H1 (cell line): Measurements from ENCODE around the gene ABHD17B.

Experiments used
- CTCF ChIP-seq, 3 experiments: IDR thresholded peaks; 1 replicate in 2 of 3; 2 replicates in 1 of 3; pipeline versions ENCODE4 v1.5.1 to v1.6.1; 2011; ENCODE audit warnings: low read length in 3 of 3, mild to moderate bottlenecking in 3 of 3, inconsistent platforms in 2 of 3, low read depth in 1 of 3, moderate library complexity in 1 of 3; ENCODE audit not compliant: insufficient read depth in 1 of 3; ENCODE audit errors: control extremely low read depth in 1 of 3
- GABPA ChIP-seq: IDR thresholded peaks from 2 replicates; pipeline ENCODE4 v1.6.1; 2011; ENCODE audit warnings: mild to moderate bottlenecking, low read length, moderate library complexity, borderline replicate concordance; ENCODE audit not compliant: insufficient read depth

DNA sequence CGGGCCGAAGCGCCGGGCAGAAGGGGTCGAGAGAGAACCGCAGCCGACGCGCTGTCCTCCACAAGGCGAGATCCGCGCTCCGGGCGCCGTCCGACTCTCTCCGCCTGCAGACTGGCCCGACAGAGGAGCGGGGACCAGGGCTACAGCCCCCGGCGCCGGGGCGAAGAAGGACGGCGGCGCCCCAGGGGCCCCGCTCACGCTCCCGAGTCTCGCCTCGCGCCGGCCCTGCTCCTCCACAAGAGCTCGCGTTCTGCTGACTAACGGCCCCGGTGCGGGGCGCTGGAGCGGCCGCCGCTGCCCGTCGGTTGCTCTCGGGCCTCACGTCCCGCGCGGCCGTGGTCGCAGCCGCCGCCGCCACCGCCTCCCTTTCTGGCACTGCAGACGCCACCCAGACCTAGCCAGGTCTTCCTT lies 338 bp downstream of the ABHD17B start:
- TF ChIP-seq GABPA (no peak), CTCF (IDR thresholded peaks at IDR 0.05; ENCODE audit: control extremely low read depth in 1 of 3, insufficient read depth in 1 of 3, low read depth in 1 of 3, low read length in 3 of 3) (no peak)
